COR-L47 (cell line): Measurements from ENCODE around the gene PRR23A.
"Not testable (repeated sequence)": the region's sequence is repeated elsewhere in the genome, so short reads cannot be mapped to it uniquely, and the experiment has no call there.

Source experiments
- DNase-seq: peaks from one replicate; lab custom pipeline; 2025; lab: John Stamatoyannopoulos, UW

The PRR23A gene

GRCh38 chr3:139006051-139006716 is at the start of gene PRR23A:
TSS of gene PRR23A (minus strand) at chr3:139006268. CDS start at chr3:139006268, 0 bp downstream.
- DNase-seq: no peak

- DNase-seq: no peak
Observed at GRCh38 chr3:139052802-139053600, 46.9 kb upstream of the PRR23A start.

GRCh38 chr3:139044366-139045210 is 38.5 kb upstream of the PRR23A start, which contains the start of gene PRR23C:
TSS of gene PRR23C (minus strand) at chr3:139044892. CDS start at chr3:139044620, 272 bp downstream.
- DNase-seq: no peak

- no peak for DNase-seq
Observed at GRCh38 chr3:139043554-139044365, 37.7 kb upstream of the PRR23A start.

GRCh38 chr3:139037478-139037877 is 31.4 kb upstream of the PRR23A start:
- no peak for DNase-seq

GRCh38 chr3:139032326-139033002 is 26.4 kb upstream of the PRR23A start:
- DNase-seq: no peak

- DNase-seq: not testable (repeated sequence)
Observed at GRCh38 chr3:139030576-139030975, 24.5 kb upstream of the PRR23A start.

GRCh38 chr3:139024968-139025367 is 18.9 kb upstream of the PRR23A start:
- no peak for DNase-seq

- no peak for DNase-seq
Observed at GRCh38 chr3:139020868-139021234, 14.8 kb upstream of the PRR23A start, which contains the start of gene PRR23B. TSS of gene PRR23B (minus strand) at chr3:139020926. CDS start at chr3:139020661, 265 bp downstream.

GRCh38 chr3:139020036-139020867 is 14.2 kb upstream of the PRR23A start:
- no peak for DNase-seq

GRCh38 chr3:139016430-139017048 is 10.5 kb upstream of the PRR23A start:
- DNase-seq: no peak

- DNase-seq: no peak
Observed at GRCh38 chr3:139005356-139005993, 593 bp downstream of the PRR23A start.

GRCh38 chr3:138995706-138996105 is 10.4 kb downstream of the PRR23A start:
- no peak for DNase-seq

GRCh38 chr3:138987181-138987580 is 18.9 kb downstream of the PRR23A start:
- no peak for DNase-seq

GRCh38 chr3:138985932-138986331 is 20.1 kb downstream of the PRR23A start:
- DNase-seq: no peak

GRCh38 chr3:138984816-138985215 is 21.3 kb downstream of the PRR23A start:
- no peak for DNase-seq

- DNase-seq: no peak
Observed at GRCh38 chr3:138976047-138976446, 30.0 kb downstream of the PRR23A start.

GRCh38 chr3:138975351-138975750 is 30.7 kb downstream of the PRR23A start:
- DNase-seq: no peak

- DNase-seq: no peak
Observed at GRCh38 chr3:138974462-138974861, 31.6 kb downstream of the PRR23A start.
